Fibroblast of skin of scalp (primary cell): ENCODE measurements around the gene KDM1A. TPM values are rescaled to one million over a fixed set of nuclear protein-coding genes. Genes with fewer than 3 reads are reported as not detected.
A peak's percentile ranks its signal among the peaks of the same experiment; 100 is the strongest.
"Not testable (repeated sequence)": the region's sequence is repeated elsewhere in the genome, so short reads cannot be mapped to it uniquely, and the experiment has no call there.

Source experiments
- DNase-seq: peaks from one replicate; pipeline ENCODE4 v3.0.0-alpha.2; 2013
- polyA plus RNA-seq, 2 experiments: library from polyadenylated mRNA; unstranded; fragments of 120-200 nt; gene quantifications; one replicate each; pipeline ENCODE4 v1.2.1, GENCODE V29; 2013; ENCODE audit not compliant: insufficient read length in 2 of 2

Gene KDM1A
- polyA plus RNA-seq (2013, experiment 1 of 2; ENCODE audit: insufficient read length): 92.9 TPM
- 91.5 TPM for polyA plus RNA-seq (2013, experiment 2 of 2; ENCODE audit: insufficient read length)

- DNase-seq: peak; percentile 99
Observed at GRCh38 chr1:23019094-23019862, at the start of gene KDM1A. TSS of gene KDM1A (plus strand) at chr1:23019468. CDS start at chr1:23019597, 129 bp downstream.

GRCh38 chr1:22970096-22970495 is 49.2 kb upstream of the KDM1A start:
- no peak for DNase-seq

- DNase-seq: no peak
Observed at GRCh38 chr1:22971161-22971560, 48.1 kb upstream of the KDM1A start.

GRCh38 chr1:22971611-22972405 is 47.5 kb upstream of the KDM1A start:
- DNase-seq: no peak

GRCh38 chr1:22972760-22973159 is 46.5 kb upstream of the KDM1A start, which contains the start of gene LACTBL1:
TSS of gene LACTBL1 (minus strand) at chr1:22972866. CDS start at chr1:22972316, 550 bp downstream.
- DNase-seq: no peak

GRCh38 chr1:22975694-22976093 is 43.6 kb upstream of the KDM1A start:
- no peak for DNase-seq

- no peak for DNase-seq
Observed at GRCh38 chr1:22976127-22976460, 43.2 kb upstream of the KDM1A start.

- peak; percentile 87 for DNase-seq
Observed at GRCh38 chr1:22976461-22977243, 42.6 kb upstream of the KDM1A start.

GRCh38 chr1:22978299-22978698 is 41.0 kb upstream of the KDM1A start:
- peak; percentile 69 for DNase-seq

- DNase-seq: not testable (repeated sequence)
Observed at GRCh38 chr1:22980471-22980790, 38.8 kb upstream of the KDM1A start.

- no peak for DNase-seq
Observed at GRCh38 chr1:22983944-22984343, 35.3 kb upstream of the KDM1A start.

- DNase-seq: not testable (repeated sequence)
Observed at GRCh38 chr1:22992384-22992783, 26.9 kb upstream of the KDM1A start.

- DNase-seq: not testable (repeated sequence)
Observed at GRCh38 chr1:22993220-22993795, 26.0 kb upstream of the KDM1A start.

- no peak for DNase-seq
Observed at GRCh38 chr1:22995774-22996173, 23.5 kb upstream of the KDM1A start.

GRCh38 chr1:22997528-22997927 is 21.7 kb upstream of the KDM1A start:
- DNase-seq: not testable (repeated sequence)

GRCh38 chr1:23000133-23000532 is 19.1 kb upstream of the KDM1A start:
- not testable (repeated sequence) for DNase-seq

- DNase-seq: not testable (repeated sequence)
Observed at GRCh38 chr1:23002218-23002617, 17.1 kb upstream of the KDM1A start.

GRCh38 chr1:23004112-23004511 is 15.2 kb upstream of the KDM1A start:
- DNase-seq: no peak

- DNase-seq: not testable (repeated sequence)
Observed at GRCh38 chr1:23004769-23005168, 14.5 kb upstream of the KDM1A start.

GRCh38 chr1:23007106-23007505 is 12.2 kb upstream of the KDM1A start:
- no peak for DNase-seq

- DNase-seq: no peak
Observed at GRCh38 chr1:23008901-23009300, 10.4 kb upstream of the KDM1A start.

- DNase-seq: not testable (repeated sequence)
Observed at GRCh38 chr1:23010025-23010424, 9.2 kb upstream of the KDM1A start.

GRCh38 chr1:23013657-23014056 is 5.6 kb upstream of the KDM1A start:
- DNase-seq: no peak
